Astrocyte of the cerebellum (primary cell): ENCODE data around the gene PCAT6.

Experiments
- DNase-seq: peaks from one replicate; pipeline ENCODE4 v3.0.0-alpha.2; 2011; ENCODE audit warnings: low read depth
- H3K4me3 ChIP-seq: 2 replicates; pipeline ENCODE4 v1.5.1; 2011; ENCODE audit warnings: mild to moderate bottlenecking, low read depth, low read length, moderate library complexity
- in situ Hi-C: cut with HindIII; loops from 2 replicates; pipeline ENCODE4 v1.10.0; 2017; ENCODE audit warnings: low sequenced_read_pairs
- TF ChIP-seq, protein P1 (sequence below): IDR thresholded peaks from 2 replicates; pipeline ENCODE4 v1.5.1; 2012; ENCODE audit warnings: low read length, low read depth, moderate library complexity, mild to moderate bottlenecking; ENCODE audit errors: missing control alignments

The PCAT6 gene

DNA sequence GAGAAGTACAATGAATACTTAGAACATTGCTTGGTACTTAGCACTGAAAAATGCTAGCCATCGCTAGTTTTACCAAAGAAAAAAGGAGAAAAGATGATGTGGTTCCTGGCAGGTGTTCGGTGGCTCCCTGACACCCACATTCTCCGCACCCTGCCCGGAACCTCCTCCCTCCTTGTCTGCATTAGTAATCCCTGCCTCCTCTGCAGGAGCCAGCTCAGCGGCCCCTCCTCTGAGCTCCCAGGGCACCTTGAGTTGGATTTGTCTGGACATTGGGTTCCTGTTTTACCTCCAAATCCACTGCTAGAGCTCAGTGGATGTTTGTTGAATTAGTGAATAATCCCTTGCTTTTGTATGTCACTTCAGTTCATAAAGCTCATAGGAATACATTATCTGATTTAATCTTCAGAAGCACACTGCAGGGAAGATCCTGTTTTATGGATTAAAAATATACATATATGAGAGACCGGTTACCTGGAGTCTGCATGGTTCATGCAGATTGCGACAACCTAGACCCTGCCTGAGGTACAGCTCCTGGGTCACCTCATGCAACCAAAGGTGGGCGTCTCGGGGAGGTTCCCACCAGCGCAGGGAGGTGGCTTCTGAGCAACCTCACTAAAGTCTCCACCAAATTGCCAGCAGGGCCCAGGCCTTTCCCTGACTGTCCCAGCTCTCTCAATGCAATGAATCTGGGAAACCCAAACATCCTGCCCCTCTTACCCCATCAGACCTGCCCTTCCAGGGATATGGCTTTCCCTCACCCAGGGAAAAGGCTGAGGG, 24.2 kb downstream of the PCAT6 start:
- in situ Hi-C loops: no loop called here
- H3K4me3 ChIP-seq: no peak overlapping the region
- TF ChIP-seq, protein P1, sequence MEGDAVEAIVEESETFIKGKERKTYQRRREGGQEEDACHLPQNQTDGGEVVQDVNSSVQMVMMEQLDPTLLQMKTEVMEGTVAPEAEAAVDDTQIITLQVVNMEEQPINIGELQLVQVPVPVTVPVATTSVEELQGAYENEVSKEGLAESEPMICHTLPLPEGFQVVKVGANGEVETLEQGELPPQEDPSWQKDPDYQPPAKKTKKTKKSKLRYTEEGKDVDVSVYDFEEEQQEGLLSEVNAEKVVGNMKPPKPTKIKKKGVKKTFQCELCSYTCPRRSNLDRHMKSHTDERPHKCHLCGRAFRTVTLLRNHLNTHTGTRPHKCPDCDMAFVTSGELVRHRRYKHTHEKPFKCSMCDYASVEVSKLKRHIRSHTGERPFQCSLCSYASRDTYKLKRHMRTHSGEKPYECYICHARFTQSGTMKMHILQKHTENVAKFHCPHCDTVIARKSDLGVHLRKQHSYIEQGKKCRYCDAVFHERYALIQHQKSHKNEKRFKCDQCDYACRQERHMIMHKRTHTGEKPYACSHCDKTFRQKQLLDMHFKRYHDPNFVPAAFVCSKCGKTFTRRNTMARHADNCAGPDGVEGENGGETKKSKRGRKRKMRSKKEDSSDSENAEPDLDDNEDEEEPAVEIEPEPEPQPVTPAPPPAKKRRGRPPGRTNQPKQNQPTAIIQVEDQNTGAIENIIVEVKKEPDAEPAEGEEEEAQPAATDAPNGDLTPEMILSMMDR: no peak
- no peak for DNase-seq

GRCh38 chr1:202835548-202836072, 24.9 kb downstream of the PCAT6 start:
- no peak for DNase-seq
- H3K4me3 ChIP-seq: no peak overlapping the region
- in situ Hi-C loops: no loop called here
- TF ChIP-seq, protein P1: no peak

GRCh38 chr1:202836623-202837403, 26.1 kb downstream of the PCAT6 start:
- no peak overlapping the region for H3K4me3 ChIP-seq
- no peak for DNase-seq
- in situ Hi-C loops: no loop called here

DNA sequence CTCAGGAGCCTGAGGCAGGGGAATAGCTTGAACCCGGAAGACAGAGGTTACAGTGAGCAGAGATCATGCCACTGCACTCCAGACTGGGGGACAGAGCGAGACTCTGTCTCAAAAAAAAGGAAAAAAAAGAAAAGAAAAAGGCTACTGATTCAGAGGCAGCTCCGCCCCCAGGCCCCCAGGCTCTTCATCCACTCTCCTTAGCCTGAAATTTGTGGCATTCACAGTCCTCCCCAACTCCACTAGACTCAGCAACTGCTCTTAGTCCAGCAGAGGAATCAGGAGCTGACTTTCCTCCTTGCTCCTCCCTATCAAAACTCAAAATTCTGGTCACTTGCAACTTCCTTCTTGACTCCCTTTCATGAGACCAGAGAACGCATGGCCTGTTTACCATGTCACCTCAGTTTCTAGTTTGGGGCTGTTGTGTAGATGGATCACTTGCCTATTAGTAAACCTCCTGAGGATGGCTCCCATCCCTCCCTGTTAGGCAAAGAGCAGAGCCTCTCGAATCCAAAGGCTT, 27.1 kb downstream of the PCAT6 start:
- in situ Hi-C loops: no loop called here
- DNase-seq: no peak
- H3K4me3 ChIP-seq: no peak overlapping the region
- TF ChIP-seq, protein P1: no peak

More at GRCh38 chr1:202836623-202837403, 26.1 kb downstream of the PCAT6 start:
- TF ChIP-seq, protein P1: no peak

DNA sequence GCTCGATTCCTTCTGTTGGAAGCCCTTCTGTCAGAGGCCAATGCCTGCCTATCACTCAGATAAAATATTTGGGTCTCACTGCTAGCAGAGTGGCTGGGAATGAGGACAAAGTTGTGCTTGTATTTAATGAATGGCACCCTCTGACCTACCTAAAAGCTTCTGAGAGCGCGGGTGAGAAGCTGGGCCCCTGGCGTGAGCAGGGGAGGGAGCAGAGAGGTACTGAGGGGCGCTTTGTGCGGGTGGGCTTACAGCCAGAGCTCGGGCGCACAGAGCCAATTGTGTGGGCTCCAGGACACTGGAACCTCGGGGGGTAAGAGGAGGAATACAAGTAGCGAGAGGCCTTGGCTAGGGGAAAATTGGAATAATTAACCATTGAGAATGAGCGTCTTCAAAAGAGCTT, 32.3 kb downstream of the PCAT6 start:
- no peak for DNase-seq
- TF ChIP-seq, protein P1: no peak
- in situ Hi-C loops: no loop called here
- H3K4me3 ChIP-seq: no peak overlapping the region

GRCh38 chr1:202844259-202844658, 33.5 kb downstream of the PCAT6 start:
- TF ChIP-seq, protein P1: no peak
- in situ Hi-C loops: no loop called here
- no peak overlapping the region for H3K4me3 ChIP-seq
- DNase-seq: no peak
